SW 1271 (cell line): Measurements from ENCODE around the gene ACHE.

Experiments used
- DNase-seq, 2 experiments: peaks; one replicate each; lab custom pipeline; 2025; lab: John Stamatoyannopoulos, UW

Gene ACHE

GRCh38 chr7:100884736-100885439 is 10.8 kb downstream of the ACHE start:
- no peak for DNase-seq

DNA sequence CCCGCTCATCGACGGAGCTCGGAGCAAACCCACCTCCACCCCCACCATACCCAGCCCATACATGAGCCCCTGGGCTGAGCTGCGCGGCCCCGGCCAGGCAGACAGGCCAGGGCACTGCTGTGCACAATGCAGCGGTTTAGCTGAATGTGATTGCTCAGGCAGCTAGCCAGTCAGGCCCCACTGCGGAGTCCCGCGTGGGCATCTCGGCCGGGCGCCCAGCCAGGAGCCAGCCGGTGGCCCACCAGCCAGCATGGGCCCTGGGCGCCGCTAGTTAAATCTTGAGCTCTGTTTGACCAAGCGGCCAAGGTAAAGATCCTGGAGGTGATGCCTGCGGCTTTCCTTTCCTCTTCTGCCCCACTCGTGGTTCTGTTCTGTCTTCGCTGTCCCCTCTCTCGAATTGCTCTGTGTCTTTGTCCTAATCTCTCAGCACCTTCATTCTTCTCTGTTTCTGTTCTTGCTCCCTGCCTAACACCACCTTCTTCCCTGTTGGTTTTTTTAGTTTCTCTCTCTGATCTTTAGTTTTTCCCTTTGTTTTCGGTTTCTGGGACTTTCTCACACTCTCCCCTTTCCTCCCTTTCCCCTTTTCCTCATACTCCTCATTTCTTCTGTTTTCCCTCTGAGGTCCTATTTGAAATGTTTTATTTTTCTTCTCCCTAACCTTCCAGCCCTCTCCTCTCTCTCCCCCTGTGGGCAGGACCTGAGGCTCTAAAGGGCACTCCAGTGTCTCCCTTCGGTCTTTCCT is 12.7 kb downstream of the ACHE start:
- no peak for DNase-seq

DNA sequence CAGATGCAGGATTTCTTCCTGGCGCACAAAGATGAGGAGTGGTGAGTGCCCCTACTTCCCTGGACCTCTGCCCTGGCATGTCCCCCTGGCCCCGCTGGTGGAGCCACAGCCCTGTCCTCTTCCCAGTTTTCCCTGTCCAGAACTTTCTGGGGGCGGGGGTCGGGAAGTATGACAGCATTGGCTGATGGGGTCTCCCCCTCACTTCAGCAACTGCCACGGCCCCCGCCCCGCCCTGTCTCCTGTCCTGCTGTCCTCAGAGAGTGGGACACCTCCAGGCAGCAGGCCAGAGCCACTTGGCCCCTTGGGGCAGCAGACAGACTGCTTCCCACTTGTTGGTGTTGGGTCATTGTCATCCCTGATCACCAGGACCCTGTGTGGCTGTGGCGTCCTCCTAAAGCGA is 13.5 kb downstream of the ACHE start:
- DNase-seq, result no peak

DNA sequence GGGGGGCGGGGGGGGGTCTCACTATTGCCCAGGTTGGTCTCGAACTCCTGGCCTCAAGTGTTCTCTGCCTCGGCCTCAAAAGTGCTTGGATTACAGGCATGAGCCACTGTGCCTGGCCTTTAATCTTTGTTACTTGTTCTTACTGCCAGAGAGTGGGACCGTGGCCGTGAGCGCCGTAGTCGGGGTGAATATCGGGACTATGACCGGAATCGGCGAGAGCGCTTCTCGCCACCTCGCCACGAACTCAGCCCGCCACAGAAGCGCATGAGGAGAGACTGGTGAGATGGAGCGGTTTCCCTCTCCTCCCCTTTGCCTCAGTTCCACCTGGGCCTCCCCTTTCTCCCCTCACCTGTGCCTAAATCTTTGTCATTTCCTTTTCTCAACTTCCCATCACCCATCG is 14.6 kb downstream of the ACHE start:
- no peak for DNase-seq

- DNase-seq, result no peak
Measured at GRCh38 chr7:100880645-100881044, 15.0 kb downstream of the ACHE start.

DNA sequence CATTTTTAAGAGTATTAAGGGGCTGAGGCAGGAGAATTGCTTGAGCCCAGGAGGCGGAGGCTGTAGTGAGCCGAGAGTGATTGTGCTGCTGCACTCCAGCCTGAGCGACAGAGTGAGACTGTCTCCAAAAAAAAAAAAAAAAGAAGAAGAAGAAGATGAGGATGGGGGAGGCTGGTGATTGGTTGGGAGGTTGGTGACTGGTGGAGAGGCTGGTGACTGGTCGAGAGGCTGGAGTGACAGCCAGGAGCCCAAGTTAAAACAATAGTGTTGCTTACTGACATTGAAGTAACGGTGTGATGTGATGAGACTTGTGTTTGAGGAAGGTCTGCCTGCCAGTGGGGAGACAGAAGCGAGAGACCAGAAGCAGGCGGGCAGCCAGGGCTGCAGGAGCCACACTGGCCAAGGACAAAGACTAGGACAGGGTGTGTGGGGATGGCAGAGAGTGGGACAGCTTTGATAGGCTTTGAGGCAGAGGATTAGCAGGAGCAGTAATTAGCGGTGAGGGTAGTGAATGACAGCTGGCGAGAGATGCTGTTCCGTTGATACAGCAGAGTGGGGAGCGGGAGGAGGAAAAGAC is 15.9 kb downstream of the ACHE start:
- no peak for DNase-seq

DNA sequence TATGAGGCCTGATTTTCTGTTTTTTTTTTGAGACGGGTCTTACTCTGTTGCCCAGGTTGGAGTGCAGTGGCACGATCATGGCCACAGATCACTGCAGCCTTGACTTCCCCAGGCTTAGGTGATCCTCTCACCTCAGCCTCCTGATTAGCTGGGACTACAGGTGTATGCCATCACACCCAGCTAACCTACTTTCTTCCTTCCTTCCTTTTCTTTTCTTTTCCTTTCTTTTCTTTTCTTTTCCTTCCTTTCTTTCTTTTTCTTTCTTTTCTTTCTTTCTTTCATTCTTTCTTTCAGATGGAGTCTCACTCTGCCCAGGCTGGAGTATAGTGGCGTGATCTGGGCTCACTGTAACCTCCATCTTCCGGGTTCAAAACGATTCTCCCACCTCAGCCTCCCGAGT is 17.0 kb downstream of the ACHE start:
- DNase-seq, result no peak

DNA sequence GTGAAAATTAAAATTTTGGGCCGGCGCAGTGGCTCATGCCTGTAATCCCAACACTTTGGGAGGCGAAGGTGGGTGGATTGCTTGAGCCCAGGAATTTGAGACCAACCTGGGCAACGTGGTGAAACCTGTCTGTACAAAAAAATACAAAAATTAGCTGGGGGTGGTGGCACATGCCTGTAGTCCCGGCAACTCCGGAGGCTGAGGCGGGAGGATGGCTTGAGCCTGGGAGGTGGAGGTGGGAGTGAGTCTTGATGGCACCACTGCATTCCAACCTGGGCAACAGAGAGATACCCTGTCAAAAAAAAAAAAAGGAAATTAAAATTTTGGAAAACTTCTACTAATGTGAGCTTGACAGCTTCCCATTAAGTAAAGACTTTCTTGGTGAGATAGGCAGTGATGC is 17.7 kb downstream of the ACHE start:
- DNase-seq, result no peak

GRCh38 chr7:100875356-100875751 is 20.3 kb downstream of the ACHE start:
- DNase-seq, result no peak

GRCh38 chr7:100874577-100875355 is 20.9 kb downstream of the ACHE start, which contains the start of gene SRRT:
SRRT (plus strand) TSS chr7:100875103; CDS start chr7:100875591, 488 bp downstream.
- DNase-seq, result peak; percentile 95 to 97

DNA sequence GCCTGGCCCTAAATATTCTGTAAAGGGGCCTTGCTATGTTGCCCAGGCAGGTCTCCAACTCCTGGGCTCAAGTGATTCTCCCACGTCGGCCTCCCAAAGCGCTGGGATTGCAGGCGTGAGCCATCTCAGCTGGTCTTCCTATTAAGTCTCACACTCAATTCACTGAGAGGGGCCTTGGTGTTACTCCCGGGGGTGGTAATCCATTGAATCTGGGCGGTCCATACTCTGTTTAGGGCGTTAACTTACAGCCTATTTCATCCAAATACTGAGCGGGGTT is 21.4 kb downstream of the ACHE start:
- DNase-seq, result no peak

DNA sequence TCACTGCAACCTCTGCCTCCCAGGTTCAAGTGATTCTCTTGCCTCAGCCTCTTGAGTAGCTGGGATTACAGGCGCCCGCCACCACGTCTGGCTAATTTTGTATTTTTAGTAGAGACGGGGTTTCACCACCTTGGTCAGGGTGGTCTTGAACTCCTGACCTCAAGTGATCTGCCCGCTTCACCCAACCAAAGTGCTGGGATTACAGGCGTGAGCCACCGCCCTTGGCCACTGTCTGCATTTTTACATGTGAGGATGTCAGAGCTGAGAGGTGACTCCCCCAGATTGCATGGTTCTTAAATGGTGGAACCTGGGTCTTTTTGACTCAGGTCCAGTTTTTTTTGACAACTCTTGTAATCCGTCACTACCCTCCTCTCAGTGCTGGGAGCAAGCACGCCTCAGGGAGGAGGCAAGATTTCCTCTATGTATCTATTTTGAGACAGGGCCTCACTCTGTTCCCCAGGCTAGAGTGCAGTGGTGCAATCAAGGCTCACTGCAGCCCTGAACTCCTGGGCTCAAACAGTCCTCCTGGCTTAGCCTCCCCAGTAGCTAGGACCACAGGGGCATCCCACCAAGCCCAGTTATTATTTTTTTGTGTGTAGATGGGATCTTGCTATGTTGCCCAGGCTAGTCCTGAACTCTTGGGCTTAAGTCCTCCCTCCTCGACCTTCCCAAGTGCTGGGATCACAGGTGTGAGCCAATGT is 21.9 kb downstream of the ACHE start:
- no peak for DNase-seq

- no peak for DNase-seq
Measured at GRCh38 chr7:100867776-100868485, 27.8 kb downstream of the ACHE start.

- peak; percentile 73 to 77 for DNase-seq
Measured at GRCh38 chr7:100867040-100867775, 28.5 kb downstream of the ACHE start, which contains the start of gene TRIP6. TRIP6 (plus strand) TSS chr7:100867387; CDS start chr7:100867498, 111 bp downstream.

GRCh38 chr7:100866729-100867039 is 29.0 kb downstream of the ACHE start:
- DNase-seq, result no peak

DNA sequence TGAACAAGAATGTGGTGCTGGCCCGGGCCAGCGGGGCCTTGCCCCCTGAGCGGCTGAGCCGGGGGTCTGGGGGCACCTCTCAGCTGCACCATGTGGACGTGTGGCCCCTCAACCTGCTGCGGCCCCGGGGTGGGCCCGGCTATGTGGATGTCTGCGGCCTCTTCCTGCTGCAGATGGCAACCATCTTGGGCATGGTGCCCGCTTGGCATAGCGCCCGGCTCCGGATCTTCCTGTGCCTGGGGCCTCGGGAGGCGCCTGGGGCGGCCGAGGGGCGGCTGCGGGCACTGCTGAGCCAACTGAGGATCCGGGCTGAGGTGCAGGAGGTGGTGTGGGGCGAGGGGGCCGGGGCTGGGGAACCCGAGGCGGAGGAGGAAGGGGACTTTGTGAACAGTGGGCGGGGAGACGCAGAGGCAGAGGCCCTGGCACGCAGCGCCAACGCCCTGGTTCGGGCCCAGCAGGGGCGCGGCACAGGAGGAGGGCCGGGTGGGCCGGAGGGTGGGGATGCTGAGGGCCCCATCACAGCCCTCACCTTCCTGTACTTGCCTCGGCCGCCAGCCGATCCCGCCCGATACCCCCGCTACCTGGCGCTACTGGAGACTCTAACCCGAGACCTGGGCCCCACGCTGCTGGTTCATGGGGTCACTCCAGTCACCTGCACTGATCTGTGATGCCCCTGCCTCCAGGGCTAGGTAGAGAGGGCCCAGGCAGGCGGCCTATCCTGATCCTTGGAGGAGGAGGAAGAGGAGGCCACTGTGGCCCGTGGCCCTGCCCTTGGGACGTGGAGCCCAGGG is 29.6 kb downstream of the ACHE start:
- no peak for DNase-seq

DNA sequence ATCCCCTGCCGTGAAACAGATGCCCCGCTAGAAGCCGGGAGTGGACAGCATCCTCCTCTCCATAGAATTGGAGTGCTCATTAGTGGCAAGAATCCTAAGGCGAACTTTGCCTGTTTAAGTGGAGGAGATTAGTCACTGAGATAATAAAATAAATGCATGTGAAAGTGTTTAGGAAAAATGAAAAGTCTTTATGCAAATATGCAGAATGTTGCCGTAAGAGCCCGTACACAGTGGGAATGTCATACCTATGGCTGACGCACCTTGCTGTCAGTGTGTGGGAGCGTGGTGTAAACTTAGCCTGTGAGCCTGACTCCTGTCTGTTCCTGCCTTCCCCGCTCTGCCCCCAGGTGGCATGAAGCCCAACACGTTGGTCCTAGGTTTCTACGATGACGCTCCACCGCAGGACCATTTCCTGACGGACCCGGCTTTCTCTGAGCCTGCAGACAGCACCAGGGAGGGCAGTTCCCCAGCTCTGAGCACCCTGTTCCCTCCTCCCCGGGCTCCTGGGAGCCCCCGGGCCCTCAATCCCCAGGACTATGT is 30.2 kb downstream of the ACHE start:
- DNase-seq, result no peak

DNA sequence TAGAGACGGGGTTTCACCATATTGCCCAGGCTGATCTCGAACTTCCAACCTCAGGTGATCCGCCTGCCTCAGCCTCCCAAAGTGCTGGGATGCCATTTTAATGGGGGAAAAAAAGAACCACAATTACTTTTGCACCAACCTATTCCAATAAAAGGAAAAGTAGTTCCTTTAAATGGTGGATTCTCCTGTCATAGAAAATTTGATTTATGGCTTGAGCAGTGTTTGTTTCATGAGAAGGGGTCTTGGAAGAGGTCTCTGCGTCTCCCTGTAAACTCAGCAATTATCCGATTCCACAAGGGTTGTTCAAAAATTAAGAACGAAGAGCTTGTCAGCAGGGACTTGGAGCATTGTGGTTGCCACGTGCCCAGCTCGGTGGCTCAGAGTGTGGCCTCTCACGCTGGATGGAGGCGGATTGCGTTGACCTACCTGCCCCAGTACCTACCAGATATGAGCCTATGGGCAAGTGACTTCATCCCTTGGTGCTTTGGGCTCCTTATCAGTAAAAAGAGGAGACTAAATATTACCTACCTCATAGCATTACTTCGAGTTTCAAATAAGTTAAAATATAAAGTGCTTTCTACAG is 31.3 kb downstream of the ACHE start:
- DNase-seq, result no peak

DNA sequence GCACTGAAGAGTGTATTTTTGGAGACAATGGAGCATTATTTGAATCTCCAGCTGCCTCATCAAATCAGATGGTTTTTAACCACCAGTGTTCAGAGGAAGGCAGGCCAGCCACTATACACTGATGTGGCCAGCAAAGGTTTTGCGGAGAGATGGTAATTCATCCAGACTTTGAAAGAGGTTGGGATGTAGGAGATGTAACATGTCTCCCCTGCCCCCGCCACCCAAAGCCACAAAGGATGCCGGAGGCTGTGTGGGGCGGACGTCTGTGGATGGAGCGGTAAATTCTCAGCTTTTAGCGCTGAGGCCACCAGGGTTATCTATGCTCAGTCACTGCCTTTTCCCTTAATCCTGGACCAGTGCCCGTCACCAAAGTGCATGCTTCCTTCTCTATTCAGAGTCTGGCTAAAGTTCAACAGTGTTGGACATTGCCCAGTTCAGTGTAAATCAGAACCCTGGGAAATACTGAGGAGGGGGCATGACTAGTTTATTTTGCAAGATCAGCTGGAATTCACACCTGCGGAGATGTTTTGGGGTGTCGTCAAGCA is 32.2 kb downstream of the ACHE start:
- DNase-seq, result no peak
